Panc1 (cell line): ENCODE data around the gene CHD6. TPM values are rescaled to one million over a fixed set of nuclear protein-coding genes. Genes with fewer than 3 reads are reported as not detected.

Experiments used
- ATAC-seq: fragments of 200-7000 bp; cut with Tn5 transposase; 2 replicates; pipeline ENCODE4 v1.9.1; 2020; ENCODE audit warnings: mild to moderate bottlenecking, moderate library complexity
- BruUV-seq: library from RNA; stranded (reverse); fragments of 400-500 nt; replicated peaks from 2 replicates; lab custom pipeline; 2021; lab: Mats Ljungman, UMichigan
- CTCF ChIA-PET: fragments of 300-600 bp; sonication (Branson Sonifier 250); formaldehyde crosslinking; loops from one replicate; lab custom pipeline; 2022; ENCODE audit warnings: antibody characterized with exemption; lab: Charles Lee
- POLR2A ChIA-PET: fragments of 300-600 bp; sonication (Branson Sonifier 250); formaldehyde crosslinking; loops from one replicate; lab custom pipeline; 2022; ENCODE audit warnings: antibody characterized with exemption; lab: Charles Lee
- DNase-seq: peaks from one replicate; pipeline ENCODE4 v3.0.0-alpha.2; 2010; ENCODE audit warnings: low read depth, low spot score
- H3K27ac ChIP-seq: 2 replicates; pipeline ENCODE4 v1.5.1; 2011; ENCODE audit warnings: mild to moderate bottlenecking, low read length, inconsistent platforms
- H3K27me3 ChIP-seq: fragments of 200-500 bp; sonication (Bioruptor generic); 2 replicates; pipeline ENCODE4 v1.6.0; 2014; ENCODE audit warnings: low read length, inconsistent platforms; ENCODE audit not compliant: control insufficient read depth, insufficient read depth
- H3K36me3 ChIP-seq: fragments of 200-500 bp; sonication (Bioruptor generic); 2 replicates; pipeline ENCODE4 v1.5.1; 2014; ENCODE audit warnings: inconsistent platforms, mild to moderate bottlenecking, low read length, moderate library complexity; ENCODE audit not compliant: control insufficient read depth, insufficient read depth
- H3K4me1 ChIP-seq: 2 replicates; pipeline ENCODE4 v1.5.1; 2011; ENCODE audit warnings: inconsistent platforms, mild to moderate bottlenecking, low read length, moderate library complexity; ENCODE audit not compliant: control insufficient read depth, insufficient read depth
- H3K4me3 ChIP-seq, 2 experiments: 2 replicates each; pipeline ENCODE4 v1.5.1; 2011 to 2012; ENCODE audit warnings: low read depth in 2 of 2, low read length in 2 of 2, mild to moderate bottlenecking in 2 of 2, inconsistent platforms in 1 of 2, moderate library complexity in 1 of 2
- H3K9me3 ChIP-seq: fragments of 200-500 bp; sonication (Bioruptor generic); 2 replicates; pipeline ENCODE4 v1.5.1; 2014; ENCODE audit warnings: low read depth, mild to moderate bottlenecking, inconsistent platforms, low read length, moderate library complexity; ENCODE audit not compliant: control insufficient read depth, insufficient read depth
- CTCF ChIP-seq: fragments of 450-650 bp; IDR thresholded peaks from 2 replicates; pipeline ENCODE4 v1.5.1; 2017; ENCODE audit warnings: mild to moderate bottlenecking
- POLR2AphosphoS5 ChIP-seq: IDR thresholded peaks from 2 replicates; pipeline ENCODE4 v1.6.1; 2012; ENCODE audit warnings: mild to moderate bottlenecking, low read depth, low read length, moderate library complexity
- REST ChIP-seq, 2 experiments: IDR thresholded peaks; 2 replicates each; pipeline ENCODE4 v1.6.1; 2011 to 2012; ENCODE audit warnings: low read depth in 2 of 2, control low read depth in 1 of 2, low read length in 1 of 2, mild to moderate bottlenecking in 1 of 2, moderate library complexity in 1 of 2; ENCODE audit not compliant: insufficient read depth in 1 of 2
- SIN3A ChIP-seq: IDR thresholded peaks from 2 replicates; pipeline ENCODE4 v1.6.1; 2012; ENCODE audit warnings: low read depth, mild to moderate bottlenecking, low read length, moderate library complexity, borderline replicate concordance; ENCODE audit not compliant: insufficient read depth
- TCF7L2 ChIP-seq: IDR thresholded peaks from 2 replicates; pipeline ENCODE4 v1.6.1; 2011; ENCODE audit warnings: mild to moderate bottlenecking, low read depth, low read length, inconsistent platforms
- in situ Hi-C: cut with HindIII; loops from 2 replicates; pipeline ENCODE4 v1.10.0; 2016; ENCODE audit warnings: low sequenced_read_pairs, low pct_unique_long_range_greater_than_20kb
- intact Hi-C: fragments of 100-400 bp; cut with micrococcal nuclease; formaldehyde crosslinking; loops from one replicate; pipeline ENCODE4 v1.10.0; 2022; ENCODE audit not compliant: unreplicated experiment
- total RNA-seq: library from RNA; stranded (reverse); gene quantifications from one replicate; pipeline ENCODE4 v1.2.1, GENCODE V29; 2021; ENCODE audit not compliant: unreplicated experiment

Gene CHD6
- total RNA-seq, 1 experiment from 2014 or later, result 21.3 TPM

GRCh38 chr20:41571006-41571405 is 47.2 kb downstream of the CHD6 start:
- peaks cover 3% of the 10 kb centered on the region; the same call in 1 of the 2 replicates for H3K9me3 ChIP-seq
- H3K36me3 ChIP-seq, result no peaks in the 10 kb centered on the region
- no peak for TF ChIP-seq REST (IDR thresholded peaks at IDR 0.05; ENCODE audit: insufficient read depth in 1 of 2, low read depth in 2 of 2, low read length in 1 of 2)
- TF ChIP-seq SIN3A, result no peak
- no peak for TF ChIP-seq POLR2AphosphoS5
- TF ChIP-seq TCF7L2, result no peak
- no peak for TF ChIP-seq CTCF
- in situ Hi-C loops (no loop called here), intact Hi-C loops (no loop called here)
- ATAC-seq (no peak), DNase-seq (no peak)
- H3K4me3 ChIP-seq, result no peak overlapping the region
- ChIA-PET POLR2A (no interaction called here), CTCF (interaction anchor here (0.7 kb wide), 1 partner anchor 87 kb away, joined by 8 read pairs; no protein-coding TSS in a partner anchor)
- TSS peak; percentile 7 for BruUV-seq
- no peaks in the 10 kb centered on the region for H3K27me3 ChIP-seq
- H3K27ac ChIP-seq, result no peak overlapping the region
- H3K4me1 ChIP-seq, result no peaks in the 10 kb centered on the region

GRCh38 chr20:41570557-41570956 is 47.6 kb downstream of the CHD6 start:
- ATAC-seq (no peak), DNase-seq (no peak)
- Histone ChIP-seq H3K4me1 (no peaks in the 10 kb centered on the region), H3K9me3 (peaks cover 3% of the 10 kb centered on the region; the same call in 1 of the 2 replicates), H3K27me3 (no peaks in the 10 kb centered on the region), H3K4me3 (no peak overlapping the region), H3K36me3 (no peaks in the 10 kb centered on the region), H3K27ac (no peak overlapping the region)
- ChIA-PET CTCF (interaction anchor here (0.7 kb wide), 1 partner anchor 87 kb away, joined by 8 read pairs; no protein-coding TSS in a partner anchor), POLR2A (interaction anchor here (0.5 kb wide), 1 partner anchor 788 kb away, joined by 6 read pairs; no protein-coding TSS in a partner anchor)
- BruUV-seq, result no TSS peak
- TF ChIP-seq REST (IDR thresholded peaks at IDR 0.05; ENCODE audit: insufficient read depth in 1 of 2, low read depth in 2 of 2, low read length in 1 of 2) (no peak), SIN3A (no peak), TCF7L2 (no peak), POLR2AphosphoS5 (no peak), CTCF (no peak)
- in situ Hi-C loops (no loop called here), intact Hi-C loops (no loop called here)
